Right cardiac atrium (tissue), 5 donors: ENCODE measurements around the gene ZNF473. TPM values are rescaled to one million over a fixed set of nuclear protein-coding genes. Genes with fewer than 3 reads are reported as not detected.
"Not testable (repeated sequence)": the region's sequence is repeated elsewhere in the genome, so short reads cannot be mapped to it uniquely, and the experiment has no call there.

Source experiments
- ATAC-seq, 2 donors: fragments of 200-7000 bp; cut with Tn5 transposase; one replicate each; pipeline versions ENCODE4 v1.8.0 to v1.9.1; 2020; ENCODE audit warnings: moderate library complexity in 2 of 2, mild to moderate bottlenecking in 1 of 2
- DNase-seq, 3 donors: peaks; one replicate each; pipeline ENCODE4 v3.0.0-alpha.2; 2020
- H3K27ac ChIP-seq: one replicate; pipeline ENCODE4 v1.5.1; 2013; ENCODE audit warnings: mild to moderate bottlenecking, low read length, control low read depth, moderate library complexity
- H3K27me3 ChIP-seq: one replicate; pipeline ENCODE4 v1.6.1; 2013; ENCODE audit not compliant: control insufficient read depth, insufficient read depth
- H3K4me1 ChIP-seq: one replicate; pipeline ENCODE4 v1.6.1; 2013; ENCODE audit warnings: low read length; ENCODE audit not compliant: control insufficient read depth, insufficient read depth
- H3K4me3 ChIP-seq: one replicate; pipeline ENCODE4 v1.5.1; 2013; ENCODE audit warnings: low read length, control low read depth
- H3K9me3 ChIP-seq: one replicate; pipeline ENCODE4 v1.6.1; 2013; ENCODE audit warnings: low read length; ENCODE audit not compliant: control insufficient read depth
- WGBS: extraction: QIAGEN DNeasy Blood & Tissue Kit; methylation state at CpG from one replicate; pipeline ENCODE4 v1.1.7; 2013; 5-methylcytosine and 5-hydroxymethylcytosine counted together
- intact Hi-C, 4 donors: fragments of 100-400 bp; cut with DNase I; formaldehyde crosslinking; loops; one replicate each; pipeline versions ENCODE4 v1.11.0 to v1.14.0; 2022 to 2023
- polyA plus RNA-seq: library from polyadenylated mRNA; stranded (reverse); fragments of 200-250 nt; gene quantifications from one replicate; pipeline ENCODE4 v1.2.3, GENCODE V29; 2013
- total RNA-seq, 4 donors: library from RNA; stranded (reverse); fragmentation: NEBNext Ultra II Directional; extraction: Animal tissue kit (Norgen Biotek cat#: 25700); gene quantifications; one replicate each; pipeline ENCODE4 v1.2.1, GENCODE V29; 2021
- donor health status: healthy with polysubstance abuse.
- donor health status: DM: no; HTN: yes; CAD: no.
- donor health status: DM: no; HTN: no; CAD: no.
- donor health status: DM: no; HTN: yes; CAD: no; lungs with severe emphysema.
- donor health status: DM: yes; HTN: yes; CAD: no.

ZNF473 gene
- total and polyA plus RNA-seq, 5 donors, result 2.1 to 5.5 (median 4.9) TPM

DNA sequence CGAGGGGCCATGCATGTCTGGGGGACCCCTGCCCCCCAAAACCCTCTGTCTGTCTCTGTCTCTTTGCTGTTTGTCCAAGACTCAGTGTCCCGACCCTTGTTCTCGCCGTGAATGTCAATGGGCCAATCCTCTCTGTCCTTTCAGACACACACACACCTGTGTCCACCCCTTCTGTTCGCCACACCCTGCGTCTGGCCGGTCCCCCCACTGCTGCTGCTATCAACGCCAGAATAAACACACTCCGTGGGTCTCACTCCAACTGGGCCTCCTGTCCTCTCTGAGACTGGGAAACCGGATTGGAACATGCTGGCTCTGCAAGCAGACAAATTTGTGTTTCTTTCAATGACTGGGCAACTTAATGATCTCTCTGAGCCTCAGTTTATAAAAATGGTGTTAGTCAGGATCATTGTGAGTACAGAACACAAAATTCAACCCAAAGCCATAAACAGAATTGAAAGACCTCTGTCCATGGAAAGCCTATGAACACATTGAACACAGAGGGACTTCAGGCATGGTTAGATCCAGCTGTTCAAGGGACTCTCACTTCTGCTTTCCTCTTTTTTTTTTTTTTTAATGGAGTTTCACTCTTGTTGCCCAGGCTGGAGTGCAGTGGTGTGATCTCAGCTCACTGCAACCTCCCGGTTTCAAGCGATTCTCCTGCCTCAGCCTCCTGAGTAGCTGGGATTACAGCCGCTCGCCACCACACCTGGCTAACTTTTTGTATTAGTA lies 50.0 kb downstream of the ZNF473 start:
- intact Hi-C loops, ATAC-seq, H3K27me3 ChIP-seq, H3K27ac ChIP-seq, H3K4me1 ChIP-seq, H3K9me3 ChIP-seq, DNase-seq, H3K4me3 ChIP-seq: not testable (repeated sequence)
- 82% methylated on average over 13 of the region's 14 CpGs for WGBS

DNA sequence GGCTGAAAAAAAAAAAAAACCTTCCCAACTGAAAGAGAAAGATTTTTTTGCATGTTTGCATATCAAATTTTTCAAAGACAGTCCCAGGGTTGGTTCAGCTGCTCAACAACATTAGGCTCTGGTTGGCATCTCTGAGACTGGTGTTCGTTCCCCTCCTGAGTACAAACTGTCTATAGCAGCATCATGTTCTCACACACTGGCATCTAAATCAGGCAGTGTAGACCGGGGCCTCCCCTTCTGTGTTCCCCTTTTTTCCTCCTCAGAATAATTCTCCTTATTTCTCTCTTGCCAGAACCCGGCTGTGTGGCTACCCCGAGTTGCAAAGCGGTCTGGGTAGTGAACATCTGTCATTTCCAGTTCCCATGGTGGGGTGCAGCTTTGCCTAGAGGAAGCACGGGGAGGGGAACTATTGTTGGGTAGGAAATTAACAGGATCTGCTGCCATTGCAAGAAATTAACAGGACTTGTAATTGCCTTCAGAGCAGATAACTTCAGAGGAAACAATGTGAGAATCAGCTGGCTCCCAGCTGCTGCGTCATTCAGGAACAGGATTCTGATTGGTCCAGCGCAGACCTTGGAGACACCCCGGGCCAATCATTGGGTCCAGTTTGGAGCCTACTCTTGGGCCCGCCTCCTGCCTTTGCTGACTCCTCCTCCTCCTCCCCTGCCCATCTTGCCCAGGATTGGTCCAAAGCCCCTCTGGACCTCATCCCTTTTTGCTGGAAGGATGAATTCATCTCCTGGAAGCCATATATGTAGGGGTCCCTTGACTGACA lies 51.0 kb downstream of the ZNF473 start:
- DNase-seq, H3K9me3 ChIP-seq, intact Hi-C loops, H3K27me3 ChIP-seq, H3K4me1 ChIP-seq, H3K4me3 ChIP-seq, H3K27ac ChIP-seq, ATAC-seq: not testable (repeated sequence)
- WGBS, result 76% methylated on average over 10 of the region's 10 CpGs

DNA sequence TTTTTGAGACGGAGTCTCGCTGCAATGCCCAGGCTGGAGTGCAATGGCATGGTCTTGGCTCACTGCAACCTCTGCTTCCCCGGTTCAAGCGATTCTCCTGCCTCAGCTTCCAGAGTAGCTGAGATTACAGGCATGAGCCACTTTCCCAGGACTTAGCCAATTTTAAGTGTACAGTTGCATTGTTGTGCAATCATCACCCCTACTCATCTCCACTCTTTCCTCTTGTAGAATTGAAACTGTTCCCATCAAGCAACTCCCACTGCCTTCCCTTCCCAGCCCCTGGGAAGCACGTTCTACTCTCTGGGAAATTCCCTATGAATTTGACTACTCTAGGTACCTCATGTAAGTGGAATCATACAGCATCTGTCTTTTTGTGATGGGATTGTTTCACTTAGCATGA lies 53.2 kb downstream of the ZNF473 start:
- WGBS, result 85% methylated on average over 4 of the region's 5 CpGs
- H3K27me3 ChIP-seq, H3K9me3 ChIP-seq, H3K4me3 ChIP-seq, H3K4me1 ChIP-seq, intact Hi-C loops, ATAC-seq, H3K27ac ChIP-seq, DNase-seq: not testable (repeated sequence)

DNA sequence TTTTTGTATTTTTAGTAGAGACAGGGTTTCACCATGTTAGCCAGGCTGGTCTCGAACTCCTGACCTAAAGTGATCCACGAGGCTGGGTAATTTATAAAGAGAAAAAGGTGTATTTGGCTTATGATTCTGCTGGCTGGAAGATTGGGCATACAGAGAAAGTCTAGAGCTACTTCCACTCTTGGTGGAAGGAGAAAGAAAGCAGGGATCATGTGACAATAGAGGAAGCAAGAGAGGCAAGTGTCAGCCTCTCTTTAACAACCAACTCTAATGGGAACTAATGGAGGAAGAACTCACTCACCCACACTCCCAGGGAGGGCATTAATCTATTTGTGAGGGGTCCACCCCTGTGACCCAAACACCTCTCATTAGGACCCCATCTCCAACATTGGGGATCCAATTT lies 58.6 kb downstream of the ZNF473 start:
- ATAC-seq, H3K4me1 ChIP-seq, H3K27ac ChIP-seq, H3K27me3 ChIP-seq, H3K4me3 ChIP-seq, H3K9me3 ChIP-seq, intact Hi-C loops, DNase-seq: not testable (repeated sequence)
- 71% methylated on average over 2 of the region's 2 CpGs for WGBS

DNA sequence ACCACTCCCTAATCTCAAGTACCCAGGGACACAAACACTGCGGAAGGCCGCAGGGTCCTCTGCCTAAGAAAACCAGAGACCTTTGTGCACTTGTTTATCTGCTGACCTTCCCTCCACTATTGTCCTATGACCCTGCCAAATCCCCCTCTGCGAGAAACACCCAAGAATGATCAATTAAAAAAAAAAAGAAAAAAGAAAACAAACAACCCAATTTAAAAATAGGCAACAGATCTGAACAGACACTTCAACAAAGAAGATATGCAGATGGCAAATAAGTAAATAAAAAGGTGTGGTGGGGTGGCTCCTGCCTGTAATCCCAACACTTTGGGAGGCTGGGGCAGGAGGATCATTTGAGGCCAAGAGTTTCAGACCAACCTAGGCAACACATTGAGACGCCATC lies 61.3 kb downstream of the ZNF473 start:
- intact Hi-C loops, H3K9me3 ChIP-seq, ATAC-seq, H3K4me1 ChIP-seq, H3K27ac ChIP-seq, H3K4me3 ChIP-seq, H3K27me3 ChIP-seq, DNase-seq: not testable (repeated sequence)
- 81% methylated on average over 4 of the region's 4 CpGs for WGBS

DNA sequence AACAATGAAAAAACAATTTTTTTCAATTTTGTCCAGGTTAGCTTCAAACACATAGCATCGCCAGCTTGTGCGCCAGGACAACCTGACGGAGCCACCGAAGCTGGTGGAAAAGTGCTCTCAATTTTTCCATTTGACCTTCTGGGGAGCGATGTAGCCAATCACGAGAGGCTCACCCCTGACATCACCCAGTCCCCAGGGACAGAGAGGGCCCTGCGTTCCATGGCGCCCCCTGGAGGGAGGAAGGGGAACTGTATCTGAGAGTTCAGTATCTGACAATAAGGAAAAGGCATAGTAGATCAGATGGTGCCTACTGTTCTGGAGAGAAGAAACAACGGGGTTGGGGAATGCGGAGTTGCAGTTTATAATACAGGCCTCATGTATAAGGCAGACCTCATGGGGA lies 64.9 kb downstream of the ZNF473 start:
- intact Hi-C loops, ATAC-seq, H3K4me1 ChIP-seq, DNase-seq, H3K27me3 ChIP-seq, H3K27ac ChIP-seq, H3K9me3 ChIP-seq, H3K4me3 ChIP-seq: not testable (repeated sequence)
- WGBS, result 43% methylated on average over 10 of the region's 10 CpGs

DNA sequence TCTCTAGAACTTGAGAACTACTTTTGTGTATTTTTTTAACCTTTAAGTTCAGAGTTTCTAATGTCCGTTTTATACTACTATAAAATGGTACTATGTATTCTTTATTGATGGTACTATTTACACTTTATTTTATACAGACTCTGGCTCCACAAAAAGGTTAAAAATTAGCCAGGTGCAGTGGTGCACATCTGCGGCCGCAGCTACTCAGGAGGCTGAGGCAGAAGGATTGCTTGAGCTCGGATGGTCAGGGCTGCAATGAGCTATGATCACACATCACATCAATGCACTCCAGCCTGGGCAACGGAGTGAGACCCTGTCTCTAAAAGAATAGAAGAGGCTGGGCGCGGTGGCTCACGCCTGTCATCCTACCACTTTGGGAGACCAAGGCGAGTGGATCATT lies 66.0 kb downstream of the ZNF473 start:
- H3K4me3 ChIP-seq, H3K4me1 ChIP-seq, H3K27me3 ChIP-seq, H3K9me3 ChIP-seq, intact Hi-C loops, ATAC-seq, H3K27ac ChIP-seq: not testable (repeated sequence)
- WGBS, result 90% methylated on average over 3 of the region's 9 CpGs
- peak in 1 of 3 donors; percentile 64 for DNase-seq

DNA sequence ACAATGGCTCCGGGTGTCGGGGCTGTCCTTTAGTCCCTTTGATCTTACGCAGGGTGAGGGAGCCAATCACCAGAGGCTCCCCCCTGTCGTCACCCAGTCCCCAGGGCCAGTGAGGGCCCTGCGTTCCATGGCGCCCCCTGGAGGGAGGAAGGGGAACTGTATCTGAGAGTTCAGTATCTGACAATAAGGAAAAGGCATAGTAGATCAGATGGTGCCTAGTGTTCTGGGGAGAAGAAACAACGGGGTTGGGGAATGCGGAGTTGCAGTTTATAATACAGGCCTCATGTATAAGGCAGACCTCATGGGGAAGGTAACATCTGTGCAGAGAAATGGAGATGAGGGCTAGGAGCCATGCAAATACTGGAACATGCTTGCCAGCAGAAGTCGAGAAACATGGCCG lies 66.8 kb downstream of the ZNF473 start:
- H3K4me1 ChIP-seq, H3K27ac ChIP-seq, ATAC-seq, DNase-seq, H3K27me3 ChIP-seq, intact Hi-C loops, H3K4me3 ChIP-seq, H3K9me3 ChIP-seq: not testable (repeated sequence)
- WGBS, result no CpG with 5 or more reads among the region's 10 CpGs

DNA sequence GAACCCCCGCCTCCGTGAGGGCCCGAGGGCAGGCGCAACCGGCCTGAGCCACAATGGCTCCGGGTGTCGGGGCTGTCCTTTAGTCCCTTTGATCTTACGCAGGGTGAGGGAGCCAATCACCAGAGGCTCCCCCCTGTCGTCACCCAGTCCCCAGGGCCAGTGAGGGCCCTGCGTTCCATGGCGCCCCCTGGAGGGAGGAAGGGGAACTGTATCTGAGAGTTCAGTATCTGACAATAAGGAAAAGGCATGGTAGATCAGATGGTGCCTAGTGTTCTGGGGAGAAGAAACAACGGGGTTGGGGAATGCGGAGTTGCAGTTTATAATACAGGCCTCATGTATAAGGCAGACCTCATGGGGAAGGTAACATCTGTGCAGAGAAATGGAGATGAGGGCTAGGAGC lies 72.1 kb downstream of the ZNF473 start:
- H3K4me1 ChIP-seq, intact Hi-C loops, H3K27ac ChIP-seq, H3K9me3 ChIP-seq, DNase-seq, H3K27me3 ChIP-seq, H3K4me3 ChIP-seq, ATAC-seq: not testable (repeated sequence)
- WGBS, result no CpG with 5 or more reads among the region's 13 CpGs

DNA sequence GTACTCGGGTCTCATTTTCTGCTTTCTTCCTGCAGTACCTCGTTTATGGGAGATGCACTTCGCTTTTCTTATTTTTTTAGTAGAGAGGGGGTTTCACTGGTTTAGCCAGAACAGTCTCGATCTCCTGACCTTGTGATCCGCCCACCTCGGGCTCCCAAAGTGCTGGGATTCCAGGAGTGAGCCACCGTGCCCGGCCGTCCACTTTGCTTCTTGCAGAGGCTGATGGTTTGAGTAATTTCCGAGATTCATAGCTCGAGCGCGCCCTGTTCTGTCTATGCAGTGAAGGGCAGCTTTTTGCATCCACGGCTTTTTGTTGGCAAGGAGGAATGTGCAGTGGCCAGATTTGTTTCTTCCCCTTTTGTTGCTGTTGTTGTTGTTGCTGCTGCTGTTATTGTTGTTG lies 73.1 kb downstream of the ZNF473 start:
- H3K9me3 ChIP-seq, intact Hi-C loops, ATAC-seq, H3K27ac ChIP-seq, H3K4me1 ChIP-seq, H3K4me3 ChIP-seq, H3K27me3 ChIP-seq: not testable (repeated sequence)
- whole genome bisulfite sequencing, result 72% methylated on average over 12 of the region's 14 CpGs
- DNase-seq, result peak; percentile 22 to 82 (median 66)

DNA sequence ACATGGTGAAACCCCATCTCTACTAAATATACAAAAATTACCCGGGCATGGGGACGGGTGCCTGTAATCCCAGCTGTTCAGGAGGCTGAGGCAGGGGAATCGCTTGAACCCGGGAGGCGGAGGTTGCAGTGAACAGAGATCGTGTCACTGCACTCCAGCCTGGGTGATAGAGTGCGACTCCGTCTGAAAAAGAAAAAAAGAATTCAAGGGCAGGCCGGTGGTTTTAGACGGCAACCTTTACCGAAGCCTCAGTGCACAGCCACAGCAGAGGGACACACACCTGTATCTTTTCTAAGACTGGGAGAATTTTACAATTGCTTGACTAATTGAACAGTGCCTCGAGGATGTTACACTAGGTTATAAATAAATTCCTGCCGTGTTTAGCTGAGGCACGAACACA lies 73.9 kb downstream of the ZNF473 start:
- H3K4me3 ChIP-seq, intact Hi-C loops, H3K27ac ChIP-seq, H3K4me1 ChIP-seq, DNase-seq, H3K9me3 ChIP-seq, H3K27me3 ChIP-seq, ATAC-seq: not testable (repeated sequence)
- 89% methylated on average over 7 of the region's 14 CpGs for WGBS
